ENCODE data around the gene FARSA. TPM values are rescaled to one million over a fixed set of nuclear protein-coding genes. Genes with fewer than 3 reads are reported as not detected.

The FARSA gene
- total and polyA plus RNA-seq, 2 donors (not counting 3 experiments of a cell fraction or from before 2014, with no cell fraction given) = 51.8 to 77.4 TPM

DNA sequence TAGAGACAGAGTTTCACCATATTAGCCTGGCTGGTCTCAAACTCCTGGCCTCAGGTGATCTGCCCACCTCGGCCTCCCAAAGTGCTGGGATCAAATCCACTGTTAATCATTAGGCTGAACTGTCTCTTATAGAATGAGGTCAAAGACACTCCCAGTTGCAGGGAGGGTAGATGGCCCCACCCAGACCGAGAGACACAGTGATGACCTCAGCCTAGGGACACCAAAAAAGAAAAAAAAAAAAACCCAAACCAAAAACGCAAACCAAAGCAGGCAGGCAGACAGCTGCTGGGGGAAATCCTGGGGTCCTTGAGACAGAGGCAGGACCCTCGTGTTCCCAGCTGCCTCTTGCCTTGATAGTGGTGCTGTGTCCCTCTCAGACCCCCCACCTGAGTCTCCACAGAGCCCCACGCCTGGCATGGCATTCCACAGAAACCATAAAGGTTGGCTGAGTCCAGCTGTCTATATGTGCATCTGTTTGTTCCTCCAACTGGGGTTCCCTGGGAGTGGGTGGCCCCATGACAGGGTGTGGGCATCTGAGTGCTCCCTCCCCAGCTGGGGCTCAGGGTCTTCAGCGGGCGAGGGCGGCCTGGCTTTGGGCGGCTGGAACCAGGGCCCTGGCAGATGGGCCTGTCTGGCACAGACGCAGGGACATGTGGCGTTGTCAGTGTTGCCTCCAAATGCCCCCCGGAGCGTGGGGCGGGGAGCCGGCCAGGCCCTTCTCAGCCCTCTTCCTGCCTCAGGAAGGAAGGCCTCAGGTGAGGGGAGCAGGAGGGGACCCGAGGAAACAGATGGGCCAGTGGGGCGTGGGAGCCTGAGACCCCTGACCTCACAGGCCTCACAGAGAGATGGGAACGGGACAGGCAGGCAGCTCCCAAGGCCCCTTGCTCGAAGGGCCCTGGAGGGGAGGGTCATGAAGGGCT is 41.0 kb upstream of the FARSA start:
- TF ChIP-seq, protein P1, sequence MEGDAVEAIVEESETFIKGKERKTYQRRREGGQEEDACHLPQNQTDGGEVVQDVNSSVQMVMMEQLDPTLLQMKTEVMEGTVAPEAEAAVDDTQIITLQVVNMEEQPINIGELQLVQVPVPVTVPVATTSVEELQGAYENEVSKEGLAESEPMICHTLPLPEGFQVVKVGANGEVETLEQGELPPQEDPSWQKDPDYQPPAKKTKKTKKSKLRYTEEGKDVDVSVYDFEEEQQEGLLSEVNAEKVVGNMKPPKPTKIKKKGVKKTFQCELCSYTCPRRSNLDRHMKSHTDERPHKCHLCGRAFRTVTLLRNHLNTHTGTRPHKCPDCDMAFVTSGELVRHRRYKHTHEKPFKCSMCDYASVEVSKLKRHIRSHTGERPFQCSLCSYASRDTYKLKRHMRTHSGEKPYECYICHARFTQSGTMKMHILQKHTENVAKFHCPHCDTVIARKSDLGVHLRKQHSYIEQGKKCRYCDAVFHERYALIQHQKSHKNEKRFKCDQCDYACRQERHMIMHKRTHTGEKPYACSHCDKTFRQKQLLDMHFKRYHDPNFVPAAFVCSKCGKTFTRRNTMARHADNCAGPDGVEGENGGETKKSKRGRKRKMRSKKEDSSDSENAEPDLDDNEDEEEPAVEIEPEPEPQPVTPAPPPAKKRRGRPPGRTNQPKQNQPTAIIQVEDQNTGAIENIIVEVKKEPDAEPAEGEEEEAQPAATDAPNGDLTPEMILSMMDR (IDR thresholded peaks at IDR 0.05; ENCODE audit: extremely low read depth in 1 of 2, insufficient read depth in 1 of 2, low read depth in 1 of 2, low read length in 2 of 2) = no peak
- no peak for TF ChIP-seq FOS (IDR thresholded peaks at IDR 0.05; ENCODE audit: borderline replicate concordance, insufficient read depth, low read length)
- no peak for TF ChIP-seq POLR2AphosphoS5 (IDR thresholded peaks at IDR 0.05; ENCODE audit: insufficient read depth, low read depth, low read length)
- no peak for TF ChIP-seq POLR2A (IDR thresholded peaks at IDR 0.05; ENCODE audit: low read depth, low read length)
- no peak for TF ChIP-seq JUN (IDR thresholded peaks at IDR 0.05; ENCODE audit: borderline replicate concordance, insufficient read depth, insufficient read length, low read depth)
- TF ChIP-seq, protein P2, sequence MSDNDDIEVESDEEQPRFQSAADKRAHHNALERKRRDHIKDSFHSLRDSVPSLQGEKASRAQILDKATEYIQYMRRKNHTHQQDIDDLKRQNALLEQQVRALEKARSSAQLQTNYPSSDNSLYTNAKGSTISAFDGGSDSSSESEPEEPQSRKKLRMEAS (IDR thresholded peaks at IDR 0.05; ENCODE audit: insufficient read depth, insufficient read length) = no peak
- no peak for TF ChIP-seq GATA2 (IDR thresholded peaks at IDR 0.05; ENCODE audit: insufficient read depth, insufficient read length, low read depth, low read length)
- H3K4me3 ChIP-seq (replicated peaks in 1 of 3; ENCODE audit: insufficient read depth in 1 of 3, low read depth in 1 of 3, low read length in 3 of 3) = no peak overlapping the region
- intact Hi-C loops (cut with micrococcal nuclease) (loop anchor here (5.0 kb wide), 1 partner anchor 178 kb away; the partner anchor contains the start of genes IER2 and STX10), dilution Hi-C loops (cut with MboI; ENCODE audit: extremely low pct_ligation_motif_present, low sequenced_read_pairs) (no loop called here)
- no peaks in the 10 kb centered on the region for H3K9me3 ChIP-seq (replicated peaks; ENCODE audit: control insufficient read depth, insufficient read depth, low read length)
- H4K20me1 ChIP-seq (replicated peaks; ENCODE audit: control insufficient read depth, extremely low read depth, insufficient read depth, low read length) = no peaks in the 10 kb centered on the region
- FAIRE-seq (no peak), DNase-seq (ENCODE audit: low read depth, low spot score) (no peak)
- no peak overlapping the region for H3K27ac ChIP-seq (ENCODE audit: insufficient read depth, low read depth, low read length)
- H3K4me2 ChIP-seq (ENCODE audit: insufficient read depth, low read length) = no peak overlapping the region
- H3K9me1 ChIP-seq (replicated peaks; ENCODE audit: control insufficient read depth, extremely low read depth, insufficient read depth, low read length) = no peaks in the 10 kb centered on the region
- BruUV-seq (replicated peaks) = no TSS peak
- H3K4me1 ChIP-seq (ENCODE audit: control insufficient read depth, extremely low read depth, insufficient read depth, low read length) = no peaks in the 10 kb centered on the region
- H3K27me3 ChIP-seq (ENCODE audit: control insufficient read depth in 2 of 2, insufficient read depth in 2 of 2, low read length in 2 of 2) = no peaks in the 10 kb centered on the region
- H3K9ac ChIP-seq (replicated peaks; ENCODE audit: extremely low read depth, insufficient read depth, low read length) = no peak overlapping the region
- no peaks in the 10 kb centered on the region for H3K79me2 ChIP-seq (ENCODE audit: control insufficient read depth, insufficient read depth, low read length)
- ChIA-PET POLR2A (no interaction called here), CTCF (interaction anchor here (0.9 to 13.4 kb wide), 4 partner anchors 8 to 119 kb away, joined by 3 to 543 read pairs (median 60); no protein-coding TSS in a partner anchor)
- no peaks in the 10 kb centered on the region for H3K36me3 ChIP-seq (ENCODE audit: control insufficient read depth in 2 of 2, extremely low read depth in 1 of 2, insufficient read depth in 2 of 2, low read length in 2 of 2)
- no peak overlapping the region for H2AFZ ChIP-seq (ENCODE audit: low read depth, low read length)

All from endothelial cell of umbilical vein (primary cell).